HepG2 (cell line): ENCODE measurements around the gene HPGD. TPM values are rescaled to one million over a fixed set of nuclear protein-coding genes. Genes with fewer than 3 reads are reported as not detected.

ENCODE experiments used
- ATAC-seq: fragments of 200-7000 bp; cut with Tn5 transposase; 3 replicates; pipeline ENCODE4 v1.9.1; 2020; ENCODE audit warnings: mild to moderate bottlenecking, moderate library complexity
- BruUV-seq: library from RNA; stranded (reverse); fragments of 400-500 nt; replicated peaks from 2 replicates; lab custom pipeline; 2021; lab: Mats Ljungman, UMichigan
- CTCF ChIA-PET: fragments of 300-600 bp; formaldehyde crosslinking; extraction: SDS; loops from one replicate; lab custom pipeline; 2021; ENCODE audit warnings: low total read pairs, inconsistent platforms, low intra/inter-chr PET ratio; lab: Yijun Ruan, JAX
- POLR2A ChIA-PET: fragments of 350-600 bp; sonication (Branson Sonifier 250); formaldehyde crosslinking; loops from one replicate; lab custom pipeline; 2020; ENCODE audit warnings: antibody characterized with exemption, inconsistent platforms; lab: Yijun Ruan, JAX
- DNase-seq: peaks from one replicate; pipeline ENCODE4 v3.0.0-alpha.2; 2015; ENCODE audit warnings: low spot score
- FAIRE-seq: peaks from 3 replicates; lab custom pipeline; 2011; peaks lifted over from hg19 to GRCh38; lab: Jason Lieb, UNC
- H2AFZ ChIP-seq: one replicate; pipeline ENCODE4 v1.6.1; 2011; ENCODE audit warnings: low read length, inconsistent platforms
- H3K27ac ChIP-seq: fragments of 300-600 bp; 3 replicates; pipeline ENCODE4 v1.8.0; 2011; ENCODE audit warnings: mixed run types, mild to moderate bottlenecking, mixed read lengths, low read length, inconsistent platforms; ENCODE audit not compliant: insufficient read depth; ENCODE audit errors: extremely low read length
- H3K27me3 ChIP-seq, 2 experiments: fragments of 200-600 bp in 1 of 2; 2 replicates in 1 of 2; 3 replicates in 1 of 2; pipeline versions ENCODE4 v1.6.0 to v1.8.0; 2011; ENCODE audit warnings: low read length in 2 of 2, mild to moderate bottlenecking in 2 of 2, moderate library complexity in 2 of 2, inconsistent platforms in 1 of 2; ENCODE audit not compliant: insufficient read depth in 2 of 2, control insufficient read depth in 1 of 2
- H3K36me3 ChIP-seq, 2 experiments: fragments of 200-600 bp in 1 of 2; replicated peaks in 1 of 2; 2 replicates in 1 of 2; 3 replicates in 1 of 2; pipeline versions ENCODE4 v1.5.1 to v1.8.0; 2011; ENCODE audit warnings: low read length in 2 of 2, inconsistent platforms in 1 of 2; ENCODE audit not compliant: insufficient read depth in 2 of 2, control insufficient read depth in 1 of 2
- H3K4me1 ChIP-seq: 2 replicates; pipeline ENCODE4 v1.5.1; 2012; ENCODE audit warnings: low read length, inconsistent platforms; ENCODE audit not compliant: insufficient read depth
- H3K4me2 ChIP-seq: 2 replicates; pipeline ENCODE4 v1.6.0; 2011; ENCODE audit warnings: low read depth, low read length, inconsistent platforms
- H3K4me3 ChIP-seq, 3 experiments: fragments of 200-600 bp in 1 of 3; sonication (generic), shearing (Covaris generic) in 1 of 3; replicated peaks in 1 of 3; 2 replicates each; pipeline ENCODE4 v1.5.1; 2011 to 2016; ENCODE audit warnings: low read length in 3 of 3, inconsistent platforms in 2 of 3, low read depth in 2 of 3, mild to moderate bottlenecking in 2 of 3, control low read depth in 1 of 3, mixed read lengths in 1 of 3; ENCODE audit not compliant: insufficient read depth in 1 of 3
- H3K79me2 ChIP-seq: one replicate; pipeline ENCODE4 v1.6.1; 2011; ENCODE audit warnings: low read length, inconsistent platforms; ENCODE audit not compliant: insufficient read depth
- H3K9ac ChIP-seq: 2 replicates; pipeline ENCODE4 v1.6.0; 2011; ENCODE audit warnings: mild to moderate bottlenecking, low read depth, low read length, inconsistent platforms; ENCODE audit not compliant: insufficient read depth
- H3K9me3 ChIP-seq: 2 replicates; pipeline ENCODE4 v1.5.1; 2012; ENCODE audit warnings: mild to moderate bottlenecking, low read length
- H4K20me1 ChIP-seq: 2 replicates; pipeline ENCODE4 v1.6.0; 2011; ENCODE audit warnings: inconsistent platforms, mild to moderate bottlenecking, low read length, moderate library complexity; ENCODE audit not compliant: insufficient read depth
- GRHL1 ChIP-seq: sonication (generic); formaldehyde crosslinking; conservative IDR thresholded peaks from 2 replicates; pipeline ENCODE4 v1.8.0; 2022; ENCODE audit warnings: missing genetic modification reagents
- HIVEP1 ChIP-seq: sonication (generic); formaldehyde crosslinking; IDR thresholded peaks from 2 replicates; pipeline ENCODE4 v1.4.0; 2020; ENCODE audit warnings: mild to moderate bottlenecking, missing genetic modification reagents
- HNF1B ChIP-seq: sonication (generic); formaldehyde crosslinking; IDR thresholded peaks from 2 replicates; pipeline ENCODE4 v1.5.1; 2020; ENCODE audit warnings: mild to moderate bottlenecking, moderate library complexity, missing genetic modification reagents
- MED13 ChIP-seq: sonication (generic); formaldehyde crosslinking; IDR thresholded peaks from 2 replicates; pipeline ENCODE4 v1.5.0; 2020; ENCODE audit warnings: missing genetic modification reagents
- MYC ChIP-seq: sonication (generic); formaldehyde crosslinking; IDR thresholded peaks from 2 replicates; pipeline ENCODE4 v1.9.0; 2021; ENCODE audit warnings: missing genetic modification reagents, borderline replicate concordance
- PTBP1 ChIP-seq: fragments of 200-400 bp; formaldehyde crosslinking; IDR thresholded peaks from 2 replicates; pipeline ENCODE4 v1.6.1; 2018; ENCODE audit warnings: low read length, low read depth; ENCODE audit not compliant: poor library complexity, severe bottlenecking
- ZNF343 ChIP-seq: sonication (generic); formaldehyde crosslinking; IDR thresholded peaks from 2 replicates; pipeline ENCODE4 v1.4.0; 2020; ENCODE audit warnings: mild to moderate bottlenecking, missing genetic modification reagents
- ZNF563 ChIP-seq: sonication (generic); formaldehyde crosslinking; IDR thresholded peaks from 2 replicates; pipeline ENCODE4 v1.8.0; 2022; ENCODE audit warnings: mild to moderate bottlenecking, moderate library complexity, missing genetic modification reagents
- ZNF775 ChIP-seq: sonication (generic); formaldehyde crosslinking; IDR thresholded peaks from 2 replicates; pipeline ENCODE4 v1.4.0; 2020; ENCODE audit warnings: missing genetic modification reagents, mild to moderate bottlenecking, moderate library complexity, borderline replicate concordance
- ZNF883 ChIP-seq: sonication (generic); formaldehyde crosslinking; IDR thresholded peaks from 2 replicates; pipeline ENCODE4 v1.5.1; 2020; ENCODE audit warnings: mild to moderate bottlenecking, missing genetic modification reagents; ENCODE audit errors: not compliant biosample characterization
- WGBS: methylation state at CpG from one replicate; pipeline ENCODE4 v1.1.6; 2017; ENCODE audit warnings: low lambda C conversion rate; 5-methylcytosine and 5-hydroxymethylcytosine counted together
- in situ Hi-C: cut with HindIII; loops from 2 replicates; pipeline ENCODE4 v1.10.0; 2017; ENCODE audit warnings: low pct_unique_long_range_greater_than_20kb; ENCODE audit not compliant: extremely low pct_ligation_motif_present
- intact Hi-C: fragments of 100-400 bp; cut with micrococcal nuclease; formaldehyde crosslinking; loops from one replicate; pipeline ENCODE4 v1.10.0; 2022; ENCODE audit not compliant: unreplicated experiment
- polyA plus RNA-seq, 8 experiments: library from polyadenylated mRNA; depleted of rRNA in 3 of 8; stranded (reverse) in 7 of 8; unstranded in 1 of 8; fragments of >200 nt; fragmentation: Illumina TruSeq in 4 of 8; extraction: Trizol in 4 of 8; gene quantifications; 2 replicates each; pipeline versions ENCODE4 v1.2.1 to v1.2.3, GENCODE V29; 2011 to 2016; ENCODE audit warnings: low read depth in 4 of 8, missing spikeins in 1 of 8, mixed read lengths in 1 of 8; ENCODE audit not compliant: insufficient read depth in 1 of 8
- total RNA-seq, 5 experiments: library from RNA; depleted of rRNA; stranded (reverse); fragments of >200 nt; fragmentation: Illumina TruSeq; extraction: Trizol; gene quantifications; 2 replicates each; pipeline ENCODE4 v1.2.3, GENCODE V29; 2016; ENCODE audit warnings: low read depth in 1 of 5

Gene HPGD
- total and polyA plus RNA-seq, 2 of the 13 experiments (the other 11 are each of a cell fraction or from before 2014, with no cell fraction given) = 0.13 to 0.24 TPM

GRCh38 chr4:174516345-174516744 lies 5.9 kb downstream of the HPGD start:
- H3K9me3 ChIP-seq = no peaks in the 10 kb centered on the region
- H3K36me3 ChIP-seq = no peaks in the 10 kb centered on the region
- H3K4me1 ChIP-seq = no peaks in the 10 kb centered on the region
- 0% methylated on average over 1 of the region's 1 CpG for WGBS
- no peak for FAIRE-seq
- no peak overlapping the region for H3K27ac ChIP-seq
- CTCF ChIA-PET = no interaction called here
- intact Hi-C loops (no loop called here), in situ Hi-C loops (no loop called here)
- no peak for DNase-seq
- no peak overlapping the region for H3K4me2 ChIP-seq
- H3K79me2 ChIP-seq = no peaks in the 10 kb centered on the region
- no peak overlapping the region for H3K9ac ChIP-seq
- H4K20me1 ChIP-seq = no peaks in the 10 kb centered on the region
- POLR2A ChIA-PET = no interaction called here
- no peak overlapping the region for H3K4me3 ChIP-seq
- H3K27me3 ChIP-seq = peaks cover 0 to 6% of the 10 kb centered on the region in 2 experiments; a peak in 2 of 5 replicates
- BruUV-seq = no TSS peak
- TF ChIP-seq ZNF343 (CRISPR knock-in tag) (no peak), ZNF883 (CRISPR knock-in tag) (no peak), ZNF775 (CRISPR knock-in tag) (no peak)
- no peak overlapping the region for H2AFZ ChIP-seq
- no peak for ATAC-seq

DNA sequence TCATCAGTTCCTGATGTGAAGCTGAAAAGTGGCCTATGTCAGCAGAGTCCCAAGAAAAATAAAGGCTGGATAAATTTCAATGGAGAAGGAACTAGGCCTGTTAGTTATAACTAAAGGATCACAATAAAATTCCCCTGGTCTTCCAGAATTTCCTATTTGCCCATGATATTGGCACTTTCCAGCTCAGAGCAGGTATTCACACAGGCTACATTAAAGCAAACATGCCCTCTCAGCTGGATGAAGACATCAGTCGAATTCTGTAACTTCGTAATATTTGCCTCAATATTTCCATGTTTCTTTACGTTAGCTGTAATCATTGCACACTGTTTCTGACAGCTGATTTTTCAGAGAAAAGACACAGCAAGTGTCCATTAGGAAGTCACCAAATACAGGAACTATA lies 9.5 kb downstream of the HPGD start:
- POLR2A ChIA-PET = no interaction called here
- no TSS peak for BruUV-seq
- H3K36me3 ChIP-seq = no peaks in the 10 kb centered on the region
- in situ Hi-C loops = no loop called here
- intact Hi-C loops = no loop called here
- H3K4me3 ChIP-seq = no peak overlapping the region
- no peaks in the 10 kb centered on the region for H3K9me3 ChIP-seq
- no peaks in the 10 kb centered on the region for H4K20me1 ChIP-seq
- no peak overlapping the region for H3K4me2 ChIP-seq
- H3K79me2 ChIP-seq = no peaks in the 10 kb centered on the region
- DNase-seq (no peak), ATAC-seq (no peak)
- no peak overlapping the region for H3K27ac ChIP-seq
- WGBS = 3% methylated on average over 3 of the region's 3 CpGs
- TF ChIP-seq GRHL1 (CRISPR knock-in tag) (no peak), MYC (no peak), ZNF563 (CRISPR knock-in tag) (no peak), MED13 (CRISPR knock-in tag) (no peak), PTBP1 (no peak), HNF1B (no peak), HIVEP1 (CRISPR knock-in tag) (no peak)
- TF ChIP-seq, all 625 proteins: peak for 0
- Histone ChIP-seq H3K9ac (no peak overlapping the region), H3K27me3 (no peaks in the 10 kb centered on the region), H2AFZ (no peak overlapping the region), H3K4me1 (no peaks in the 10 kb centered on the region)
- no peak for FAIRE-seq
- CTCF ChIA-PET = no interaction called here
